Measurements from ENCODE around the gene NKAIN4. TPM values are rescaled to one million over a fixed set of nuclear protein-coding genes. Genes with fewer than 3 reads are reported as not detected.

The NKAIN4 gene
- total RNA-seq, 3 donors from 2014 or later: not detected

GRCh38 chr20:63190828-63191227, 63.4 kb downstream of the NKAIN4 start:
- H3K9me3 ChIP-seq: no peaks in the 10 kb centered on the region
- no peak overlapping the region for H3K27ac ChIP-seq
- H3K4me1 ChIP-seq: no peaks in the 10 kb centered on the region
- H3K27me3 ChIP-seq: no peaks in the 10 kb centered on the region
- no peaks in the 10 kb centered on the region for H3K36me3 ChIP-seq
- intact Hi-C loops (cut with DNase I; ENCODE audit: low total_unique reads): no loop called here
- TF ChIP-seq CTCF (IDR thresholded peaks at IDR 0.05) (no peak), POLR2AphosphoS5 (IDR thresholded peaks at IDR 0.05) (no peak), POLR2A (IDR thresholded peaks at IDR 0.05) (no peak)
- no peak overlapping the region for H3K4me3 ChIP-seq
- DNase-seq (ENCODE audit: low spot score in 2 of 2): no peak

Other genes with a start within 250 kb of the NKAIN4 start
- not detected for gene BHLHE23, start 247.5 kb downstream of the NKAIN4 start, total RNA-seq
- 10 to 100 TPM; 23.0 to 32.8 (median 28.2) TPM for gene YTHDF1, start 38.3 kb downstream of the NKAIN4 start, total RNA-seq
- gene BIRC7, start 18.6 kb downstream of the NKAIN4 start, total RNA-seq: 1 to 10 TPM in 1 of 3 donors, under 1 TPM in 1, not detected in 1; 0.32 to 1.2 TPM
- 10 to 100 TPM; 24.3 to 44.6 (median 38.2) TPM for gene ARFGAP1, start 18.4 kb upstream of the NKAIN4 start, total RNA-seq
- gene COL20A1, start 38.7 kb upstream of the NKAIN4 start, total RNA-seq: not detected
- not detected for gene CHRNA4, start 106.9 kb upstream of the NKAIN4 start, total RNA-seq
- not detected for gene KCNQ2, start 218.2 kb upstream of the NKAIN4 start, total RNA-seq
- 10 to 100 TPM in 1 of 3 donors, 1 to 10 TPM in 1, under 1 TPM in 1; 0.48 to 20.6 (median 4.8) TPM for gene EEF1A2, start 244.6 kb upstream of the NKAIN4 start, total RNA-seq

All from breast epithelium (tissue), 4 donors.